Inferior parietal cortex (tissue), 1 donor: Measurements from ENCODE around the gene ZFYVE21.
"Not testable (repeated sequence)": the region's sequence is repeated elsewhere in the genome, so short reads cannot be mapped to it uniquely, and the experiment has no call there.

Source experiments
- DNase-seq: peaks from one replicate; pipeline ENCODE4 v3.0.0-alpha.2; 2016; ENCODE audit errors: extremely low spot score

Gene ZFYVE21

GRCh38 chr14:103715052-103716000 is at the start of gene ZFYVE21, which contains the start of gene XRCC3:
TSS of gene ZFYVE21 (plus strand) at chr14:103715810. CDS start at chr14:103715842, 32 bp downstream.
TSS of gene XRCC3 (minus strand) at chr14:103715451. CDS start at chr14:103711087, 4,364 bp downstream.
- peak; percentile 98 for DNase-seq

- no peak for DNase-seq
These were observed 47.9 kb upstream of the ZFYVE21 start for GRCh38 chr14:103667671-103668070.

GRCh38 chr14:103668117-103668516 is 47.5 kb upstream of the ZFYVE21 start:
- DNase-seq, result no peak

GRCh38 chr14:103669370-103669769 is 46.2 kb upstream of the ZFYVE21 start:
- no peak for DNase-seq

GRCh38 chr14:103671911-103672310 is 43.7 kb upstream of the ZFYVE21 start:
- DNase-seq, result no peak

GRCh38 chr14:103675957-103676356 is 39.7 kb upstream of the ZFYVE21 start:
- no peak for DNase-seq

- no peak for DNase-seq
These were observed 38.5 kb upstream of the ZFYVE21 start for GRCh38 chr14:103676881-103677675.

GRCh38 chr14:103679351-103679750 is 36.3 kb upstream of the ZFYVE21 start:
- DNase-seq, result no peak

- DNase-seq, result no peak
These were observed 34.9 kb upstream of the ZFYVE21 start for GRCh38 chr14:103680491-103681231.

- DNase-seq, result no peak
These were observed 32.5 kb upstream of the ZFYVE21 start for GRCh38 chr14:103683139-103683538.

- DNase-seq, result no peak
These were observed 31.1 kb upstream of the ZFYVE21 start for GRCh38 chr14:103684471-103684870.

- DNase-seq, result no peak
These were observed 30.7 kb upstream of the ZFYVE21 start for GRCh38 chr14:103684871-103685270.

- DNase-seq, result no peak
These were observed 30.1 kb upstream of the ZFYVE21 start for GRCh38 chr14:103685276-103686211.

GRCh38 chr14:103686831-103687485 is 28.7 kb upstream of the ZFYVE21 start:
- no peak for DNase-seq

GRCh38 chr14:103687712-103688111 is 27.9 kb upstream of the ZFYVE21 start:
- no peak for DNase-seq

GRCh38 chr14:103688441-103688840 is 27.2 kb upstream of the ZFYVE21 start:
- no peak for DNase-seq

GRCh38 chr14:103688906-103689902 is 26.4 kb upstream of the ZFYVE21 start:
- DNase-seq, result no peak

- no peak for DNase-seq
These were observed 25.3 kb upstream of the ZFYVE21 start for GRCh38 chr14:103690332-103690731.

GRCh38 chr14:103691655-103692054 is 24.0 kb upstream of the ZFYVE21 start:
- not testable (repeated sequence) for DNase-seq
